KOPT-K1 (cell line): Measurements from ENCODE around the gene MRGPRE.

Experiments used
- H3K27ac ChIP-seq: fragments of 200-600 bp; sonication (generic); 2 replicates; pipeline ENCODE4 v1.5.1; 2016; ENCODE audit warnings: antibody characterized with exemption, mild to moderate bottlenecking, low read depth, low read length; ENCODE audit not compliant: poor library complexity, severe bottlenecking
- H3K36me3 ChIP-seq: fragments of 200-600 bp; sonication (generic); 2 replicates; pipeline ENCODE4 v1.5.1; 2017; ENCODE audit warnings: antibody characterized with exemption, mild to moderate bottlenecking, low read length, moderate library complexity; ENCODE audit not compliant: insufficient read depth
- H3K9me3 ChIP-seq: fragments of 200-600 bp; sonication (generic); 2 replicates; pipeline ENCODE4 v1.5.1; 2017; ENCODE audit warnings: antibody characterized with exemption, low read length, mild to moderate bottlenecking; ENCODE audit not compliant: insufficient read depth, poor library complexity, severe bottlenecking

The MRGPRE gene

DNA sequence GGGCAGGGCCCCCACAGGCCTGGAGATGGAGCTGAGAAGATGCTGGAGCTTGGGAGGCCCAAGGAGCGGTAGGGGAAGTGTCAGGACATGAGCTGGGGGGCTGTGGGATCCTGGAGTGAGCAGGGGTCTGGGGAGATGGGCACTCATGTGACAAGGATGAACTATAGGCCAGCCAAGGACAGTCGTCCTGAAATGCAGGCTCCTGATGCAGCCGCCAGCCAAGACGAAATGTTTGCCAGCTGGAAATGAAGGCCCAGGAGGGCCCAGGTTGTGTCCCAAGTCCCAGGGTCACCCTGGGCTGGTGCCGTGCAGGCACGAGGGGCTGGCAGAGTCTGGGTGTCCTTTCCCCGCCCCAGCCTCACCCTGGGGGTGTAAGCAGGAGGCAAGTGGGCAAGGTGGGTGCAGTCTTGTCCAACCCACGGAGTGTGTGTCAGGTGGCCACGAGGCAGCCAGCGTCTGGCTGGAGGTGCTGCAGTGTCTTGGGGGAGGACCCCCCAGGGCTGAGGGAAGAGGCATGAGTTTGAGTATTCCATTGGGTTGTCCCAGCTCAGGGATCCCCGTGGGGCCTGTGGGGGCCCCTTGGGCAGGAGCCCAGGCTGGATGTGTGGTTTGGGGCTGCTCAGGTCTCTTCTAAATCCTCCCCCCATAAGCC is 35.0 kb downstream of the MRGPRE start:
- Histone ChIP-seq H3K27ac (no peak overlapping the region), H3K36me3 (no peaks in the 10 kb centered on the region)

DNA sequence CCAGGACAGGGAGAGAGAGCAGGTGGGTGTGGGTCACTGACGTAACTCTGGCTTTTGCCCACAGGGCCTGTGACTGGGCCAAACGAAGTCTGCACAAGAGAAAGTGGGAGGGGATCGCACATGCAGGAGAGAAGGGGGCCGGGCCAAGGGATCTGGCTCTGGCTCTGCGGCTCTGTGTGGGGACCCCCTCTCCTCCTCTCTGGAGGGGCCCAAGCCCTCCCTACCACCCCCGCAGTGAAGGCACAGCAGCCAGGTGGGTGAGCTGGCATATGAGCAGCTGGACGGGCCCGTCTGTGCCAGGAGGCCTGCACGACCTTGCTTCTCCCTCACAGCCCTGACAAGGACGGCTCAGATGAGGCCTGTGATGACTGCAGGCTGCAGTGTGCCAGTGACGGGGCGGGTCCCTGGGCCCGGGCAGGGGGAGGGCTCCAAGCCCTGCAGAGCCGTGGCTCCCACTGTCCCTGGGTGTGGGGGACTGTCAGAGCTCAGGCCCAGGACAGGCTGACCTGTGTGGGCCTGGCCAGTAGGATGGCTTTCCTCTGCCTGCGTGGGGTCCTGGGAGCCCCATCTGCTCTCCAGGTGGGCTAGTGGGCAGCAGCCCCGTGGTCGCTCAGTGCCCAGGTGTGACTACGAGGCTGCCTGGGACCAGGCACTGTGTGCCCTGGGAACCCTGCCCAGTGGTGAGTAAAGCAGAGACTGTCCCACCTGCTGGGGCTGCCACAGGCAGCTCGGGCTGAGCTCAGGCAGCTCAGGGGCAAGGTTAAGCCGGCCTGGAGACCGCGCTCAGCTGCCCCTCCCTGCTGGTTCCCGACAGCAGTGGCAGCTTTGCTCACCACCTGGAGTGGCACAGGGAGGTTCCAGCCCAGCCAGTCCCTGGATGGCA is 35.8 kb downstream of the MRGPRE start:
- Histone ChIP-seq H3K36me3 (no peaks in the 10 kb centered on the region), H3K27ac (no peak overlapping the region), H3K9me3 (no peaks in the 10 kb centered on the region)

More for the DNA sequence above, 35.0 kb downstream of the MRGPRE start:
- H3K9me3 ChIP-seq: no peaks in the 10 kb centered on the region

DNA sequence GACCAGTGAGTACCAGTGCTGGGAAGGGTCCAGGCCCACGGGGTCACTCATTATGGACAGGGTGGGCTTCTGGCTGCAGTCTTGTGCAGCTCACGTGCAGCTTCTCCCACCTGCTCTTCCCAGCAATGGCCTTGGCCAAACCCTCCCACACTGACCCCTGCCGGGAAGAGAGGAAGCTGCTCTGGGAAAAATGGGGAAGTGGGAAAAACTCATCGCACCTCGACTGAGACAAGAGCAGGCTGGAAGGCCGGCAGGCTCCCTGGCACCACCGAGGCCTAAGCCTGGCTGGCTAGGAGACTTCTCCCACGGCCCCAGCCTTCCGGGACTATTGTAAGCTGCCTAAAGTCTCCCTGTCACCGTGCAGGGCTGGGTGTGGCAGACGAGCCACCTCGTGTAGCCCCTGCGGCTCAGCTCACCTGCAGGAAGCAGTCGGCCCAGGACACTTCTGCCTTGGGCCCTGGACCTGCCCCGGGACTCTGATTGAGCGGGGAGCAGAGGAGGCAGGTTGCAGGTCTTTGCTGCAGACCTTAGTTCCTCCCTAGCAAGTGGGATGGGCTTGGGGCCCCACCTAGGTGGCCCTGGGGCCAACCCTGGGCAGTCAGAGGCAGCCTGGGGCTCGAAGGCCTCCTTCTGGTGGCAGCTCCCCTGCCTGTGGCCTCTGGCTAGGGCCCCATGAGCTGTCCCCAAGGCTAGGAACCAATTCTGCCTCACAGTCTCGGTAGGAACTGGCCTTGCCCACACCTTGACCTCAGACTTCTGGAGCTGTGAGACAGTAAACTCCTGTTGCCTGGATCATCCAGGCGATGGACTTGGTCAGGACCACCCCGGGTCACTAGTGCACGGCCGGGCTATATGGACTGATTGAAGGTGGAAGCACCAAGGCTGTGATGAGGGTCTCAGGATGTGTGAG is 36.7 kb downstream of the MRGPRE start:
- Histone ChIP-seq H3K9me3 (no peaks in the 10 kb centered on the region), H3K36me3 (no peaks in the 10 kb centered on the region), H3K27ac (no peak overlapping the region)

DNA sequence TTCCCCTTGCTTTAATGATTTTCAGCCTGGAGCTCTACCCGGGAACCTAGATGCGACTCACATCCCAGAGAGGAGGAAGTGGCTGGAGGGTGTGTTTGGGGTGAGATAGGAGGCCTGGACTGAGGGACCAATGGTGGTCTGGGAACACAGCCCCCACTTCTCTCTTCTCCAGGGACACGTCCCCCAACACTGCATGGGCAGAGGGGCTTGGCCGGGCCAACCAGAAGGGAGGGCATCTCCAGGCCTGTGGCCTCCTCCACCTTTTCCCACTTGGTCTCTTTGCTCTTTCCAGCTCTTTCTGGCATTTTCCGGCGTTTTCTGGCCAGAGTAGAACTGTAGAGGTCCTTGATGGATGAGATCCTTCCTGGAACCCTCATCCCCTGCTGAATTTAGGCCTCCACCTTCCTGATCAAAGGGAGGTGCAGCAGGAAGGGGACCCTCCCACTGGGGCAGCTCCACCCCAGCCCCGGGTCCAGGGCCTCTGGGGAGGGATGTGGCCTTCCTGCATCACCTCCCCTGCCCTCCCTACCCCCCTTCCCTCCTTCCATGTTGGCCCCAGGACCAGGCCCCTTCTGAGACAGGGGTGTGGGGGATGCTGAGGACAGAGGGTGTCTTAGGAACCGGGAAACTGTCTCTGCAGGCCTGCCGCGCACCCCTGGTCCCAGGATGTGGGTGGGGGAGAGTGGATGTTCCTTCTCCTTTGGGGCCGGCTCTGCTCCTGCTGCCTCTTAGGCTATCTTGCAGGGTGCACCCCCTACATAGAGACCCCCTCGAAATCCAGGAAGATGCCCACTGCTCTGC is 38.0 kb downstream of the MRGPRE start:
- H3K36me3 ChIP-seq: no peaks in the 10 kb centered on the region
- H3K27ac ChIP-seq: no peak overlapping the region
- no peaks in the 10 kb centered on the region for H3K9me3 ChIP-seq

DNA sequence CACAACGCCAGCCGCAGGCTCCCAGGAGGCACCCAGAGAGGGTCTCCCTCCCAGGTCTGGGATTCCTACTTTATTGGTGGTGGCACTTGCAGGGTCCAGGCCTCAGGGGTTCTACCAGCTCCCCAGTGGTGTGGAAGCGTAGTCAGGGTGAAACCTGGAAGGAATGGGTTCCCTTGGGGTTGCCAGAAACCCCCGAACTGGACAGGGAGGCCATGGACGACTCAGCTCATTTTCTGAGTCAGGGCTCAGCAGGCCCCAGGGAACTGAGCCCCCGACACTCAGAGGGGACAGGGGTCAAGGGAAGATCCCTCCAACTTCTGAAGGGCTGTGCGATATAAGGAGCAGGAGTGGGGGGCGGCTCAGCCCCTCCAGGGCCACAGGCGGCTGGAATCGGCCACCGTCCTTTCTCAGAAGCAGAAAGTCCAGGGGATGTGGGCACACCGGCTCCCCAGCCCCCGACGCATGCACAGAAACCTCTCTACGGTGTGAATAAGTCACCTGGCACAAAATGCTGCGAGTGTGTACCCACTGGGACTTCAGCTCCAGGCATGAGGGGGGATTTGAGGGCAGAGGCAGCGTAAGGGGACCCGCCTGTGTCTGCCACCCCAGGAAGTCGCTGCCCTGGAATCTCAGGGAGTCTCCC is 38.7 kb downstream of the MRGPRE start:
- no peaks in the 10 kb centered on the region for H3K9me3 ChIP-seq
- H3K36me3 ChIP-seq: no peaks in the 10 kb centered on the region
- H3K27ac ChIP-seq: no peak overlapping the region

DNA sequence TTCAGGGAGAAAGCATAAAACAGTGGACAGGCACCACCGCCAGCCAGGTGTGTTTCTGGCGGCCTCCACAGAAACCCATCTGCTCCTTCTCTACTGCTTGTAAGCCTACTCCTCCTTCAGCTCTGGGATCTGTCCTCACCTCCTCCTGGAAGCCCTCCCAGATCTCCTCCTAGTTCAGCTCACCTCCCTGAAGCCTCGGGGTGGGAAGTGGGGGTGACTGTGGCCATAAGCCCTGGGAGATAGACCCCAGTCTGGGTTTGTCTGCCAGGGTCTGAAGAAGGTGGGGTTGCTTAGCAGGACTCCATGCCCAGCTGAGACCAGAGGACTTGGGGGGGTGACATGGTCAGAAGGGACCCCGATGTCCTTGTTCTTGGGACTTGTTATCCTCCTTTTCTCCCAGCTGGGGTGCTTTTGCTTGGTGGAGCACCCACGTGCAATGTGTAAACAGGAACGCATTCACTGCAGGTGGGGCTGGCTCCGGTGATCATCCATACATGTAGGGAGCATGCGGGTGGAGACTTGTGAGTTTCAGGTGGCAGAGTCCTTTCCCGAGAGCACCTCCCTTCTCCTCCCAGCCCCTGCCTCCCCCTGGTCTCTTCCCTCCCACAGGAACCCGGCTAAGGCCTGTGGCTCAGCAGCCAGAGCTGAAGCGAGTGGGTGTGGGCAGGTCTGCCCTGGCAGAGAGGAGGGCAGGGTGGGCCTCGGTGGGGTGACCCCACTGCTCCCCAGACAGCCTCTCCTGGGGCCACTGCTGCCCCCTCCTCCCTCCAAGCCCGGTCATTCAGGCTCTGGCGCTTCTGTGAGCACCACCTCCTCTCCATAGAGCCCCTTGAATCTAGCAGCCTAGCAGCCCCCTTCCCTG is 39.5 kb downstream of the MRGPRE start:
- Histone ChIP-seq H3K27ac (no peak overlapping the region), H3K36me3 (no peaks in the 10 kb centered on the region), H3K9me3 (no peaks in the 10 kb centered on the region)

DNA sequence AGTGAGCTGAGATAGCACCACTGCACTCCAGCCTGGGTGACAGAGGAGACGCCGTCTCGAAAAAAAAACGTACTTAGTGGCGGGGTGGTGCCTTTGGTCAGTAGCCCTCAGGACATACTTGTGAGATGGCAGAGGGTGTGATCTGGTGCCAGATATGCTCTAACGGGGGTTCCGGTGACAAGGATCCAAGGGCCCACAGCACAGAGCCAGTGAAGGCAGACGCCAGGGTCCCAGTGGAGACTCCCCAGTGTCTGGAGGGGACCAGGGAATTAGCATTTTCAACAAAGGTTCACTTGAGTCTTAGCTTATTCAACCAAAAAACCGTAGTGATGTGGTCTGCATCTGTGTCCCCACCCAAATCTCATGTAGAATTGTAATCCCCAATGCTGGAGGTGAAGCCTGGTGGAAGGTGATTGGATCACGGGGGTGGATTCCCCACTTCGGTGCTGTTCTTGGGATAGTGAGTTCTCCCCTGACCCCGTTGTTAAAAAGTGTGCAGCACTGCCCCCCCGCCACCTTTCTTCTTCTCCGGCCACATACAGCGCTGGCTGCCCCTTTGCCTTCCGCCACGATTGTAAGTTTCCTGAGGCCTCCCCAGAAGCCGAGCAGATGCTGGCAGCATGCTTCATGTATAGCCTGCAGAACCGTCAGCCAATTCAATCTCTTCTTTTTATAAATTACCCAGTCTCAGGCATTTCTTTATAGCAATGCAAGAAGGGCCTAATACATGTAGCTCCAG is 40.5 kb downstream of the MRGPRE start:
- Histone ChIP-seq H3K9me3 (no peaks in the 10 kb centered on the region), H3K27ac (no peak overlapping the region), H3K36me3 (no peaks in the 10 kb centered on the region)

DNA sequence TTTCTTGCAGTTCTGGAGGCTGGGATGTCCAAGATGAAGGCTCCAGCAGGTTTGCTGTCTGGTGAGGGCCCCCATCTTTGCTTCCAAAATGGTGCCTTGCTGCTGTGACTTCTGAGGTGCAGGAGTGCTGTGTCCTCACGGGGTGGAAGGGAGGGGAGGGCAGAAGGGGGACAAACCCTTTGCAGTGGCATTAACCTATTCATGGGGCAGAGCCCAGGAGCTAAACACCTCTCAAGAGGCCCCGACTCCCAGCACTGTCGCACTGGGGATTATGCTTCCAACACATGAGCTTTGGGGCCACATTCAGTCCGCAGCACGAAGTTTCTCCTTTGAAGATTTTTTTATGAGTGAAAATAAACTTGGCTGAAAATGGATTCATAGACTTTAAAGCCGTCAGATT is 41.6 kb downstream of the MRGPRE start:
- Histone ChIP-seq H3K9me3 (no peaks in the 10 kb centered on the region), H3K27ac (no peak overlapping the region), H3K36me3 (no peaks in the 10 kb centered on the region)

DNA sequence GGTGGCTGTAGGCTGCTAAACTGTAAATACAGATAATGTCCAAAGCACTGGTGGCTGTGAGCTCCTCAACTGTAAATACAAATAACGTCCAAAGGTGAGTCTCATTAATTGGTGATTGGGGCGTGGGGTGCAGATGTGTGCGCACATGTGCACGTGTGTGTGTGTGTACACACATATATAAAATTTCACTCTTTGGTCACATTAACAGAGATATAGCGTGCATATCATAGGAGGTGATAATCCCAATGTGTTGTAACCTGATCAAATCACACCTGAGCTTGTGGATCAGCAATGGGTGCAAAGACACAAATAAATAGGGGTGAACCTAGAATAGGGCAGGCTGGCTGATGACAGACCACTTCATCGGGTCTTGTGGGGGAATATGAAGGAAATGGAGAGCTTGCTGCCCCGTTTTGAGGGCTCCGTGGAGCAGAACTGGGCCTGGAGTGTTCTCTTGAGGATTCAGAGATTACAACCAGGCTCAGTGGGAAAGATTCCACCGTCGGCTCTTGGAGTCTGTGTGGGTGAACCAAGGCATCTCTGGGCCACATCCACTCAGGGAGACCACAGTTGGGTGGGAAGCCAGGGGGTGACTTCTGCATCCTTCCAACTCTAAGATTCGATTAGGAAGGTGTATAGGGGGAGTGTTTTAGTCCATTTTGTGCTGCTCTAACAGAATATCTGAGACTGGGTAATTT is 42.2 kb downstream of the MRGPRE start:
- Histone ChIP-seq H3K27ac (no peak overlapping the region), H3K9me3 (no peaks in the 10 kb centered on the region), H3K36me3 (no peaks in the 10 kb centered on the region)

DNA sequence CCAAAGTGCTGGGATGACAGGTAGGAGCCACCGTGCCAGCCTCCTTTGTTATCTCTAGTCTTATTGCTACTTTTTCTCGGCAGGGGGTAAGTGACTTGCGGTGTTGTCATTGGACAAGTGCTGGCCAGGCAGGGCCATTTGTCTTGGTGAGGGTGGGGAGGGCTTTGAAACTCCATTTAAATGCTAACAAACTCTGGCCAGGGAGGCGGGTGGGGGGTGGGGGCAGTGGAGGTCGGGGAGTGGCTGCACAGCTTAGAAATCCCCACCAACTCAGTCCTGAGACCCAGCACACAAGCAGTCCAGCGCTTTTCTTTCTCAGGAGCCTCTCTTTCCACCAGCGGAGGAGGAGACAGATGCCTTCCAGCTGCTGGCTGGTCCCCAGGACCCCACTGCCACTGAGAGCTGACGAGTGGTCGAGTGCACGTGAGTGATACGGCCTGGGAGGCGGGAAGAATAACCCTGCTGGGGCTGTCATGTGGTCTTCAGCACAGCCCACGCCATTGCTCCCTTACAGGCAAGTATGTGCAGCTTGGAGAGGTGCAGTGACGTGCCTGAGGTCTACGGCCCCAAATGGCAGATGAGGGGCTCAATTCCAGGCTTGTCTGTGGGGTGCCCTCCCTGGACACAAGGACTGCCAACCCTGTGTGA is 42.9 kb downstream of the MRGPRE start:
- Histone ChIP-seq H3K36me3 (no peaks in the 10 kb centered on the region), H3K9me3 (no peaks in the 10 kb centered on the region), H3K27ac (no peak overlapping the region)

DNA sequence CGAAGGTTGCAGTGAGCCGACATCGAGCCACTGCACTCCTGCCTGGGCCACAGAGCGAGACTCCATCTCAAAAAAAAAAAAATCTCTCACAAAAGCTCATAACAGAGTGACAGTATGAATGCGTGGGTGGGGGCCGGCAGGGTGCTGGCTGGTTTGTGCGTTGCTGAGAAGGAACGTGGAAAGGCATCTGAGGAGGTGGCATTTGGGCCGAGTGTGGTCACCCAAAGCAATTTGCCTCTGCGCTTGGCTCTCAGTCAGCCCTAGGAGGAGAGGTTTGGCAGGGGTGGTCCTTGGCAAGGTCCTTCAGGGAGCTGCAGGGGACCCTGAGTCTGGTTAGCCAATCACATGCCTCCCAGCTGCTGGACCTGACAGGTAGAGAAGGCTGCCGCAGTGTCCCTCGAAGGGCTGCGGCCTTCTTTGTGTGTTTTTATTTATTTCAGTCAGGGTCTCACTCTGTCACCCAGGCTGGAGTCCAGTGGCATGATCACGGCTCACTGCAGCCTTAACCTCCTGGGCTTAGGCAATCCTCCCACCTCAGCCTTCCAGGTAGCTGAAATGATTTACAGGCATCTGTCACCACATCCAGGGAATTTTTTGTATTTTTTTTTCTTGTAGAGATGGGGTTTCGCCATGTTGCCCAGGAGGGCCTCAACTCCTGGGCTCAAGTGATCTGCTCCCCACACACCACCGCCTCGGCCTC is 43.6 kb downstream of the MRGPRE start:
- H3K36me3 ChIP-seq: no peaks in the 10 kb centered on the region
- no peaks in the 10 kb centered on the region for H3K9me3 ChIP-seq
- no peak overlapping the region for H3K27ac ChIP-seq
